ENCODE data around the gene ETFRF1.
A peak's percentile ranks its signal among the peaks of the same experiment; 100 is the strongest.

Gene ETFRF1

DNA sequence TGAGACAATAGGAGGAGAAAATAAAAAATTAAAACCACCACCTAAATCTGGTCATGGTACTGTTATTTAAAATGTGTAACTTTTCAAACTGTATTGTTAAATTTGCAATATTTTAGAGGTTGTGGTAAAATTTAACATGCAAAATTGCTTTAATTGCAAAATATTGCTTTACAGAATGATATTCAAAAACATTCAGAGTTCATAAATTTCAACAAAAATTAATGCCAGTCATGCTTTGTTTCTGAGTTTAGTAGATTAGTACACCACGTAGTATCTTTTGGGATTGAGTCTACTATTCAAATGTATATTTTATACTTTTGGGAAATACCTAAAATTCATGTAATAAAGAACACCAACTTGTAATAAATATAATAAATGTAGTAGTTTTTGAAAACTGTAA, 18.3 kb downstream of the ETFRF1 start:
- DNase-seq (ENCODE audit: low read depth) = no peak

DNA sequence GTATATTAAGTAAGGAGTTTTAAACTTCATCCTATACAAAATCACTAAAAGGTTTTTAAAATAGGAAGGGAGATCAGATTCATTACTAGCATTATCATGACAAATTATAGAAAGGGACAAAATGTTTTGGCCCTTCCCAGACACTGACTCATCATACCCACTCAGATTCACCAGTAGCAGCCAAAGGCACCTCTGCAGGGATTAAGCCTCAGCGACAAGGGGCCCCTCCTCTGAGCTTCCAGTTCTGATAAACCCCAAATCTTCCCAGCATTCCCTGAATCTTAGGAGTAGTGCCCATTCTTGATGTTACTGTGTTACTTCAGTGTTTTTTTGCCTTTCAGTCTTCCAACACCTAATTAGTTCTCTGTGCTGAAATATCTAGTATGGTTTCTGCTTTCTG, 41.2 kb downstream of the ETFRF1 start:
- DNase-seq (ENCODE audit: low read depth) = no peak

DNA sequence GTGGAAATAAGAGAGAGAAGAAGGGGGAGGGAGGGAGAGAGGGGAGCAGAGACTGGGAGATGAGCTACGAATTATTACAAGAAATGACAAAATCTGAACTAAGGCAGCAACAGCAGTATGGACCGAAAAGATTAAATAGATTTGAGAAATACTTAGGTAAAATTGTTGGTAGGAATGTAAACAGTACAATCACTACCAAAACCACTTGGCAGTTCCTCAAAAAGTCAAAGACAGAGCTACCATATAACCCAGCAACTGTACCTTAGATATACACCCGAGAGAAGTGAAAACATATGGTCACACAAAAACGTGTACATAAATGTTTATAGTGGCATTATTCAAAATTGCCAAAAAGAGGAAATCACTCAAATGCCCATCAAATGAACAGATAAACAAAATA, 41.6 kb downstream of the ETFRF1 start:
- DNase-seq (ENCODE audit: low read depth) = no peak

DNA sequence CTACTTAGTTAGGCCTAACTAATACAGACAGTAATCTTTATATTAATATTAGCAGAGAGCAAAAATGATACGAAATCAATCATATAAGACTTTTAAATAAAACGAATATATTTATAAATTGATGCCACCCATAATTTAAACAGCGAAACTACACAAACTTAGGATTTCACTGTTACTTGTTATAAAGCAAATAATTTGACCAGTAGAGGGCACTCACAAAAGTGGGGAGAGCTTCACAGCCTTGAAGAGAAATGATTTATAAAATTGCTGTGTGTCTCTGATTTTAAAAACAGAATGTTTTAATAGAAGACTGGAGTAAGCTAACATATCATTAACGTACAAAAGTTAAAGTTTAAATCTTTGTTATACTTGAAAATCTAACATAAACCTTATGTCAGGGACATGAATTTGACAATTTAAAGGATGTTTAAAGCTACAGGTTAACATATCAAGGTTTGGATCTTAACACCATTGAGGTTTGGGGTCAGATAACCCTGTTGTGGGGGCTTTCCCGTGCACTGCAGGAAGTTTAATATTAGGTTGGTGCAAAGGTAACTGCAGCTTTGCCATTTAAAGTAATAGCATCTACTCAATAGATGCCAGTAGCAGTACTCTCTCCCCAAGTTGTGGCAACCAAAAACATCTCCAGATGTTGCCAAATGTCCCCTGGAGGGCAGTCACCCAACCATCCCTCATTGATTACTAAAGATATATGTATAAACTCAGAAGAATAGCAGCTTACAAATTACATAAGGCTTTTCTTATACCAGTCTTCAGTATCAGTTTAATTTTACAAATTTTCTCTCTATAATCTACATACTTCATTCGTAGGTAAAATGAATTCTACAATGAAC, 46.4 kb downstream of the ETFRF1 start:
- DNase-seq (ENCODE audit: low read depth) = no peak

DNA sequence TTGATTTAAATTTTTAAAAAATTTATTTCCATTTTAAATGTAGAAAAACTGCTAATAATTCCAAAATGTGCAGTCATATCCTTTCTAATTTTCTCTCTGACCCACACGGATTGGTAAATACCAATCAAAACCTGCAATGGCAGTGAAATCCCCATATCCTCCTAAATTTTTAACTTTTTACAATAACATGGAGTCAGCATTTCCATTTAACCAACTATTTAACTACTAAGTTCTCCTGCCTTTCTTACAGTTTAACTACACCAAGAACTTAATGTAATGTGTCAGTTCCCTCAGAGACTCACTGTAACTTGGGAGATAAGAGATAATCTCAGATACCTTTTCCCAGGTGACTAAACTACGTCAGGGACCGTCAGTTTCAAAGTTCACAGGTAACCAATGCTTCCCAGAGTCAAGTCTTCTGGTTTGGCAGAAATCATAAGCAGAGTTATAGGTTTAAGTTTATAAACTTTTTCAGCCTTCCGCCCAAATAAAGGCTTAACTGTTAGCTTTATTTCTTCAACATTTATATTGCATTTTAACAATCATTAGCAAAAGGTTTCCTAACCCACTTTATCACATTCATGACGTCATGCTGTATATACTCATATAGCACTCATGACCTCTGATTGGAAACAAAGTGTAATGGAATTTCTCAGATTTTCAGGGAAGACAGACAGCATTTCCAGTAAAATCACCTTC, 48.1 kb downstream of the ETFRF1 start:
- DNase-seq (ENCODE audit: low read depth) = no peak

DNA sequence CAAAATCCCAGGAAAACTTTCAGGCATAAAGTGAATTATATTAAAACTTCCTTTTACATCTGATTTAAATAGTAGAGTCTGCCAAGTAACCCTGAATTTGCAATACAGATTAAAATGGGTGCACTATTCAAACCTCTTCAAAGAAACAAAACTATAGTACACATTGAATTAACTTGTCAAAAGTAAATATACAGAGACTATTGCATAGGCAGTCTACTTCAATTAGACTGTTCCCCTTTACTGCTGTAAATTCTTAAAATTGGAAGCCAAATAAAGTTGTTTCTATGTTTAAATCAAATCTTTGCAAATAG, 48.6 kb downstream of the ETFRF1 start:
- DNase-seq (ENCODE audit: low read depth) = no peak

DNA sequence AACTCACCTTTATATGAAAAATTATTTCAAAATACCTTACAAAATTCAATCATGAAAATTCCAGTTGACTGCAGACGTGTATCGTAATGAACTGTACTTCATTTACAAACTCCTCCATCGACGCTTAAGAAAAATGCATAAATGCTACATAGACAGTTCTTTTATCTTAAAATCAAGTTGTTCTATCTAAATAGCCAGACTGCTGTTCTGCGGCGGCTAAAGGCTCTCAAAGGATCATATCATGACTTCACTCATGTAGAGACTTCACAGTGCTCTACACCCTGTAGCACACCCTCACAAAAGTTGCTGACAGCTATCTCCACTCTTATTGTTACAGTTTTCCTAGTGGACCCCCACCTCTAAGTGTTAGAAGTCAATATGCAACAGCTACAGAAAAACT, 50.5 kb downstream of the ETFRF1 start:
- no peak for DNase-seq (ENCODE audit: low read depth)

DNA sequence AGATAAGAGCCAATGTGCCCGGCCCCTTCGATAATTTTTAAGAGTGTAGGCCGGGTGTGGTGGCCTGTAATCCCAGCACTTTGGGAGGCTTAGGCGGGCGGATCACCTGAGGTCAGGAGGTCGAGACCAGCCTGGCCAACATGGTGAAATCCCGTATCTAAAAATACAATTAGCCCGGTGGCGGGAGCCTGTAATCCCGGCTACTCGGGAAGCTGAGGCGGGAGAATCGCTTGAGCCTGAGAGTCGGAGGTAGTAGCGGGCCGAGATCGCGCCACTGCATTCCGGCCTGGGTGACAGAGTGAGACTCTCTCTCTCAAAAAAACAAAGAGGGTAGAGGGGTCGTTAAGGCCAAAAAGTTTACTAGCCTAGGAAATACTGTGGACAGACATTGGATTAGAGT, 53.1 kb downstream of the ETFRF1 start:
- no peak for DNase-seq (ENCODE audit: low read depth)

DNA sequence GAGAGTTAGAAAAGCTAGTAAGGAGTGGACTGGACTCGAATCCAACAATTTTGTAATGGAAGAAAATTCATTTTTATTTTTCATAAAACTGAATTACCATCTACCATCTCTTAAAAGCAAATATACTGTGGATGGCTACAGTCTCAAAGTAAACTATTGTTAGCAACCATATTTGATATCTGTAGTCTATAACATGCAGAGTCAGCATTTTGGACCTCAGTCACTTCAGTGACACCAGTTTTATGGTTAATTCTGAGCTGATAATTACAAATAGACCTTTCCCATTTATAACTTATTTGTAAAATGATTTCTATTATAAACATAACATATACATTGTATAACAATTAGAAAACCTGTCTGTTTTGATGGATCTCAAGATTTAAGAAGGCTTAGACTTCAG, 53.7 kb downstream of the ETFRF1 start:
- DNase-seq (ENCODE audit: low read depth) = no peak

DNA sequence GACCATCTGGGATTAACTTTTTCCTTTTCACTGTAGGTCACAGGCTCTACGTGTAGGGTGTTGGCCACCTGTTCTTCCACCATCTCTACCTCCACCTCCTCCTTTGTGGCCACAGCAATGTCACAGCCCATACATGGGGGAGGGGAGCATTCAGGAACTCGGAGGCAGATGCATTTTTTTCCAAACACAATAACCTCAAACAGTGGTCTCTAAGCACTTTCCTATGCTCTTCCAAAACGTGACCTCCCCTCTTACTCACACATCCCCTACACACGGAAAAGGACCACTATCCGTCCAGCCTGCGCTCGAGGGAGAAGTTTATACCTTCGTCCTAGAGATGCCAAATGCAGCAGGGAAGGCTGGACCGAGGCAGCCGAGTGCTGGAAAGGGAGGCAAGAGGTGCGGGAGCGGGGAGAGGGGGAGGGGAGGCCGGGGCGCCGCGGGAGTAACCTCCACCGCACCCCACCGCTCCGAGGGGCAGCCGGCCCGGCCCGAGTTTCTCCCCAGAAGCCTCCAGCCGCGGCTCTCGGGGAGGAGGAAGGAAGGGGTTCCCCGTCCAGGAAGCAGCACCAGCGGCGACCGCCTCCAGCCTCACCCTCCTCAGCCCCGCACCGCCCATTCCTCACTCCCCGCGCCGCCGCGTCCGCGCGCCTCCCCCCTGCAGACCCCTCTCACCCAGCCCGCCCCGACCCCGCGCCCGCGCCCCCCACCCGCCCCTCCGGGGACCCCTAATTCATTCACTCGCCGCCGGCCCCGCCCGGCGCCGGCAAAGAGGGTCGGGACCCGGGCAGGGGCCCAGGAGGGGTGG, 55.1 kb downstream of the ETFRF1 start:
- no peak for DNase-seq (ENCODE audit: low read depth)

DNA sequence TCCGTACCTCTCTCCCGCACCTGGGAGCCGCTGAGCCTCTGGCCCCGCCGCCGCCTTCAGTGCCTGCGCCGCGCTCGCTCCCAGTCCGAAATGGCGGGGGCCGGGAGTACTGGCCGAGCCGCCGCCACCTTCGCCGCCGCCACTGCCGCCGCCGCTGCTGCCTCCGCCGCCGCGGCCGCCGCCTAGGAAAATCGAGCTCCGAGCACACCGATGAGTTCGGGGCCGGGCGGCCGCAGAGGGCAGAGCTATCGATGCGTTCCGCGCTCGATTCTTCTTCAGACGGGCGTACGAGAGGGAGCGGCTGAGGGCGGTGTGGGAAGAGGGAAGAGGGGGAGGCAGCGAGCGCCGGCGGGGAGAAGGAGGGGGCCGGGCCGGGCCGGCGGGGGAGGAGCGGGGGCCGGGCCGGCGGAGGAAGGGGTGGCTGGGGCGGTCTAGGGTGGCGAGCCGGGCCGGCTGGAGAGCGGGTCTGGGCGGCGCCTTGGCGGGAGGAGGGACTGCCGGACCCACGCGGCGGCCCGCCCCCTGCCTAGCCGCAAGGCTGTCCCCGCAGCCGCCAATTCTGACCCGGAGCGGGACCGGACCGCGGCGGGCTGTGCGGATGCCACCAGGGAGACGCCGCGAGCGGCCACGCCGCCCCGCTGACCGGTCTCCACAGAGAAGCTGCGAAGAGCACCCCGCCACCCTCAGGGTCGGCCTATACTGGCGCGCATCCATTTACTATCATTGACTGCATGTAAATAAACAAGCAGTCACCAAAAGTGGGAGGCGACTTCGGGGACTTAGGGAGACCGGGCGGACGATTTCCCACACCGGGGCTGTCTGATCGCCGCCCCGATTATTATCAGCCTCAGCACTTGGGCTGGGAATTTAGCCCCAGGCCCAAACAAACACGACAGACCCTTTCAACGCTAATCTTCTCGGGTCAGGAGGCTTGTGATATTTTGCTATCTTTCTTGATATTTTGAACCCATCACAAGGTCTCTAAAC, 56.0 kb downstream of the ETFRF1 start, which contains the start of gene KRAS:
KRAS (minus strand) TSS at position 186 of the 987 bp plus-strand sequence.
- DNase-seq (ENCODE audit: low read depth) = peak; percentile 87

DNA sequence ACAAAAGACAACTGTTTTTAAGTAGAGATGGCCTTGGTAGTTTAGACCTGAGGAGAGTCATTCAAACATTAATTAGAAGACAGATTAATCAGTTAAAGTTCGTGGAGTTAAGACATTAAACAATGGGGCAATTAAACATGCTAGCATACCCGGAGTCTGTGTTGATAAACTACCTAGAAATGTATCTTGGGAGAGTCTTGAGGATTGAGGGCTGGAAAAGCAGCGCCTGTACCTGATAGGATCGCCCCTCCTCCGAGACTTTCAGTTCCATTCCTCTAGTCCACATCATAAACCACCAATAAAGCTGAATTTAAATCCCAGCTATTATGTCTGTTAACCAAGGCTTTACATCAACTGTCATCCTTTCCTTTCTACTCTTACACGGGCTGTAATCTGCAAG, 56.7 kb downstream of the ETFRF1 start:
- DNase-seq (ENCODE audit: low read depth) = no peak

DNA sequence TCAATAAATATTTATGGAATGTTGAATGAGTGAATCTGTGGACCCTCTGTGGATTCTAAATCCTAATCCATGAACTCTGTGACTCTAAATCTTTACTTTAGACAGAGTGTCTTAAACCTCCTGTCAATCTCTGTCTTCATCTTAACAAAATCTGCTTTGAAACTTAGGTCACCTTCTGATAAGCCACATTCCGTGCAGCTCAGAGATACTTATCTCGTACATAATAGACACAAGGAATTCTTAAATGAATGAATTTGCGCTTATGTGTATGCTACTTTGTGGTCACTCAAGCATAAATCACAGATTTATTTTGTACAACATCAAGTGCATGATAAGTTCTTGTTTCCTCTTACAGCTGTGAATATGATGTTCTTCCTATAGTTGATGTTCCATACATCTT, 57.9 kb downstream of the ETFRF1 start:
- DNase-seq (ENCODE audit: low read depth) = no peak

DNA sequence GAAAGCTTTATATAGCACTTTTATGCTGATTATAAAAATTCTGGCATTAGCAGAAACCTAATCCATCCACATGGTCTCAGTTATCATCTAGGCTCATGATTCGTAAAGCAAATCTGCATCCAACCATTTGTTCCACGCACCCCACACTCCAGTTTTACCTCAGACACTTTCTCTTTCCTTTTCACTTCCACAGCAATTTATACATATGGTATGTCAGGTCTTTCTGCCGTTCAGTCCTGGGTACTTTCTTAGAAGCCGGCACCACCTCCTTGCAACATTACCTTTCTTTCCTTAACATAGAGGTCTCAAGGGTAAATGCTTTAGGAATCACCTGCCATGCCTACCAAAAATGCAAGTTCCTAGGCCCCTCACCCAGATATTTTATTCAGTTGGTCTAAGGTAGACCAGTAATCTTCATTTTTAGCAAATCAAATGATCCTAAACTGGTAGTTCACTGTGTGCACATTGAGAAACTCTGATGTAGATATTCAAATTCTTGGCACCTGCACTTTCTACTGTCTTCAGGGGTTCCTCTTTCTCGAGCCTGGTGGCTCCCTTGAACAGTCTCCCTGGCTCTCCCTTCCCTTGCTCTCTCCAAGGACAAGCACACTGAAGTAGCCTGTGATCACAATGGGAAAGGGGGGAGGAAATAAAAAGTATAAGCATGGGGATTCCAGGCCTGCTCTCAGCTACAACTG, 58.5 kb downstream of the ETFRF1 start:
- DNase-seq (ENCODE audit: low read depth) = no peak

DNA sequence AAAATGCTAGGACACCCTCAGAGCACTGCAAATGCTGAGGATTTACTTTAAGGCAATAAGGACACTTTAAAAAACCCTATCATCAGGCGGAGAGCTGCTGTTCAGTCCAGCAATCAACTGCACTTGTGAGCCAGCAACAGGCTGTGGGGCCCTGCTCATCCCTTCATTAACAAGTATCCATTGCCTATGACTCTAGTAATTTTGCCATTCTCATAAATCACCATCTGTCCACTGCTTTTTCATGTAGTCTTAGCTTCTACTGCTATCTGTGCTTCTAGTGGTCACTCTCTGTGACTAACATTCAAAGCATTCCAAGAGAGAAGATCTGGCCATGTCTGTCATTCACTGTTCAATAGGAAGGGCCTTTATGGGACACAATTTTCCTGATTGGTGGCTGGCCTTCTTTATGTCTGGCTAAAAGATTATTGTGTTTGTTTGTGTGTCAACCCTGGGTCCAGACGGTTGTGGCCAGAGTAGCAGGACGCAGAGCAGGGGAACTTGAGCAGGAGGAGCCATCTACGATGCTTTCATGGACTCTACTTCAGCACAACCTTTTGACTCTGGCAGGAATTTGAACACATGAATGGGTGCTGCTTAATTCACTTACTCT, 59.3 kb downstream of the ETFRF1 start:
- no peak for DNase-seq (ENCODE audit: low read depth)
